Ureter (tissue), 1 donor: ENCODE data around the gene ALDH7A1. TPM values are rescaled to one million over a fixed set of nuclear protein-coding genes. Genes with fewer than 3 reads are reported as not detected.
"Not testable (repeated sequence)": the region's sequence is repeated elsewhere in the genome, so short reads cannot be mapped to it uniquely, and the experiment has no call there.

Source experiments
- DNase-seq: peaks from one replicate; pipeline ENCODE4 v3.0.0-alpha.2; 2020; ENCODE audit warnings: low spot score
- total RNA-seq: library from RNA; stranded (reverse); gene quantifications from one replicate; pipeline ENCODE4 v1.2.4, GENCODE V29; 2023
- donor health status: DM: yes; HTN: yes; CAD: no.

The ALDH7A1 gene
- total RNA-seq: 78.5 TPM

DNA sequence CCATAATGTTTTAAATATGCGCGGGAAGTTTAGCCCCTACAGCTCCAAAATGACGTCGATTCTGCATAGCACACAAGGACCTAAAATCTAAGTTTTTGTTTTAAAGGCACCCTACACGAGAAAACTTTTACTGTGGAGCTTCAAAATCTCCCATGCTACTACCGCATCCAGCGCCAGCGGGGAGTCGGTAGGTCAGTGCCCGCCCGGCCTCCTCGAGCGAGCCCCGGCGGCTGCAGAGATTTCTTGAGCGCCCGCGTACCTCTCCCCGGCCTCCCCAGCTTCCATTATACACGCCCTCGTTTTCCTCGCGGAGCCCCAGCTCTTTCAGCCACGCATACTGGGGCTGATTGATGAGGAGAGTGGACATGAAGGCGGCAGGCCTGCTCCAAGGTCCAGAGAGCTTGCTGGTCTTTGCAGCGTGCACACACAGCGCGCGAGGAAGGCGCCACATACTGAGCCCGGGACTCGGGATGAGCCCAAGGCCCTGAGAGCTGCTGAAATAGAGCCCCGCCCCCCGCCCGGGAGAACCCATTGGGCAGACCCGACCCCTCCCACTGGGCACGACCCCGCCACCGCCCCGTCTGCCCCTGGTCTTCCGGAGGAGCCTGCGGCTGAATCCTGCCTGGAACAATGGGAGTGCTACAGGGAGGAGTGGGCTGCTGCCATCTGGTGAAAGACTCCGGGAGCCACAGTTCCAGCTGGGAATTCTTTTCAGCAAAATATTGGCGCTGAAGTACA lies at the start of gene ALDH7A1:
Gene ALDH7A1, minus strand, starts transcription at position 472 of the 738 bp plus-strand sequence. Its CDS starts 21 bp downstream, at position 451.
- peak; percentile 89 for DNase-seq

DNA sequence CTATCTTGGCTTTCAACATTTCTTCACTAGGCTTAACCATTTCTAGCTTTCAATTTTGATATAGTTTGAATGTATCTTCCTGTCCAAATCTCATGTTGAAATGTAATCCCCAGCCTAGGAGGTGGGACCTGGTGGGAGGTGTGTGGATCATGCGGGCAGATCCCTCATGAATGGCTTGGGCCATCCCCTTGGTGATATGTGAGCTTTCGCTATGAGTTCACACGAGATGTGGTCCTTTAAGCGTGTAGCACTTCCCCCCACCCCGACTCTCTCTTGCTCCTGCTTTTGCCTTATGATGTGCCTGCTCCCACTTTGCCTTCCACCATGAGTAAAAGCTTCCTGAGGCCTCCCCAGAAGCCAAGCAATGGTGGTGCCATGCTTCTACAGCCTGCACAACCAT lies 46.4 kb upstream of the ALDH7A1 start:
- no peak for DNase-seq

- DNase-seq: no peak
Observed at GRCh38 chr5:126640866-126641265, 45.8 kb upstream of the ALDH7A1 start.

DNA sequence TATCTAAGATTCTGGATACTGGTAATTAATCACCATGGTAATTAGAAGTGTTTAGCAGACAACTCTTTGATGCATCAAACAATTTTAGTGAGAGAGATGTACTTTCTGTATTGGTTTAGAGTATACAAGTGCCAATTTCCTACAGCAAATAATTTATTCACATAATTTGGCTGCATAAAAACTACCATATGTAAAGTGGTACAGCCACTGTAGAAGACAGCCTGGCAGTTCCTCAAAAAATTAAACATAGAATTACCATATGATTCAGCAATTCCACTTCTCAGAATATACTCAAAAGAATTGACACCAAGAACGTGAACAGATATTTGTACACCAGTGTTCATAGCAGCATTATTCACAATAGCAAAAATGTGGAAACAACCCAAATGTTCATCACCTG lies 41.9 kb upstream of the ALDH7A1 start:
- no peak for DNase-seq

DNA sequence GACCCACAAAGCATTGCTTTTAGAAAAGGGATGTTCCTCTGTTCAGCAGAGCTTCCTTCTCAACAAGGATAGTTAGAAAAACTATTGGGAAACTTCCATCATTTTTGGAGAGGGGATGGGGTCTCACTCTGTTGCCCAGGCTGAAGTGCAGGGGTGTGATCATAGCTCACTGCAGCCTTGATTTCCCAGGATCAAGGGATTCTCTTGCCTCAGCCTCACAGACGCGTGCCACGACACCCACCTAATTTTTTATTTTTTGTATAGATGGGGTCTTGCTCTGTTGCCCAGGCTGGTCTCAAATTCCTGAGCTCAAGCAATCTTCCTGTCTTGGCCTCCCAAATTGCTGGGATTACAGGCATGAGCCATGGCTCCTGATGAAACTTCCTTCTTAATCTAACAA lies 40.6 kb upstream of the ALDH7A1 start:
- DNase-seq: no peak

DNA sequence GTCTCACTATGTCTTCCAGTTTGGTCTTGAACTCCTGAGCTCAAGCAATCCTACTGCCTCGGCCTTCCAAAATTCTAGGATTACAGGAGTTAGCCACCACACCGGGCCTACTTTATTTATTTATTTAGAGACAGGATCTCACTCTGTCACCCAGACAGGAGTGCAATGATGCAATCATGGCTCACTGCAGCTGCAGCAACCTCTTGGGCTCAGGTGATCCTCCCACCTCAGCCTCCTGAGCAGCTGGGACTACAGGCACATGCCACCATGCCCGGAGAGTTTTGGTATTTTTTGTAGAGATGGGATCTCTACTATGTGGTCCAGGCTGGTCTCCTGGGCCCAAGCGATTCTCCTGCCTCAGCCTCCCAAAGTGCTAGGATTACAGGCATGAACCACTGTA lies 38.5 kb upstream of the ALDH7A1 start:
- DNase-seq: no peak

GRCh38 chr5:126631920-126632319 lies 36.9 kb upstream of the ALDH7A1 start:
- DNase-seq: no peak

GRCh38 chr5:126628102-126628501 lies 33.1 kb upstream of the ALDH7A1 start:
- no peak for DNase-seq

GRCh38 chr5:126624534-126624933 lies 29.5 kb upstream of the ALDH7A1 start:
- no peak for DNase-seq

DNA sequence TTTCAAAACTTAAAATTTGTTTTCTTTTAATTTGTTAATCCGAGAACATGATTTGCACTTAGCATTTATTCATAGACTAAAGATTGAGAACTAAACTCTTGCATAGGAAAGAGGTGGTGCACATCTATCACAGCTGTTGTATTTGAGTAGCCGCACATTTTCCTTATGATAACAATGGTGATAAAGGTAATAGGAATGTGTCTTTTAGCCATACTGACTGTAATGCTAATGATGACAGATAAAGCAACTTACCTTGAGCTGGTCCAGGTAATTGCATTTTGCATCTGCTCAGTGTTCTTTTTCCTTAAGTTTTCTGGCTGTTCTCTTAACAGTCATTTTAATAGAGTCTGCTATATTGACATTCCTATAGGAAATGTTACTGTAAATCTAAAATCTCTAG lies 24.8 kb upstream of the ALDH7A1 start:
- no peak for DNase-seq

DNA sequence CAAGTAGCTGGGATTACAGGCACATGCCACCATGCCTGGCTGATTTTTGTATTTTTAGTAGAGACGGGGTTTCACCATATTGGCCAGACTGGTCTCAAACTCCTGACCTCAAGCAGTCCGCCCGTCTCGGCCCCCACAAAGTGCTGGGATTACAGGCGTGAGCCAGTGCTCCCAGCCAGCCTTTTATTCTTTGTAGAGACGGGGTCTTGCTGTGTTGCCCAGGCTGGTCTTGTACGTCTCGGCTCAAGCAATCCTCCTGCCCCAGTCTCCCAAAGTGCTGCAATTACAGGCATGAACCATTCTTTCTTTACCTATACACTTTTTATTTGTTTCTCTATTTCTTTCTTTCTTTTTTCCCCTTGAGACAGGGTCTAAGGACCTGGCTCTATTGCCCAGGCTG lies 22.6 kb upstream of the ALDH7A1 start:
- DNase-seq: not testable (repeated sequence)

- no peak for DNase-seq
Observed at GRCh38 chr5:126615286-126615685, 20.3 kb upstream of the ALDH7A1 start.

GRCh38 chr5:126613941-126614592 lies 19.0 kb upstream of the ALDH7A1 start:
- no peak for DNase-seq

GRCh38 chr5:126610616-126611015 lies 15.6 kb upstream of the ALDH7A1 start:
- no peak for DNase-seq

DNA sequence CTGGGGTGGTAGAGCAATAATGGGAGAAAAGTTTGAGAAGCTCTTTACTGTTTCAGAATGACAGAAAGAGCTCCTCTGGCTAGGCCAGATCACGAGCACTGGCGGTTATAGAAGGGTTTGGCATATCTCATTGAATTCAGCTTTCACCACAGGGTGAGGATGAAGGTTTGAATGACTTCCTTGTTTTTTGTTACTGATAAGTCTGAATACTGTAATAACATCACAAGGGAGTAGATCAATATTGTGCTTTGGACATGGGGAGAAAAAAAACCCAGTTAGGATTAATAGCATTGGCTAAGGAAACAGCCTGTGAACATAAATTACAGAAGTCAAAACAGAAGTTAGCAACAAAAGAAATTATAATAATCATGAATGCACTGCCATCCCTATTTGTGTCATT lies 15.1 kb upstream of the ALDH7A1 start:
- DNase-seq: no peak

- no peak for DNase-seq
Observed at GRCh38 chr5:126605525-126605924, 10.5 kb upstream of the ALDH7A1 start.

DNA sequence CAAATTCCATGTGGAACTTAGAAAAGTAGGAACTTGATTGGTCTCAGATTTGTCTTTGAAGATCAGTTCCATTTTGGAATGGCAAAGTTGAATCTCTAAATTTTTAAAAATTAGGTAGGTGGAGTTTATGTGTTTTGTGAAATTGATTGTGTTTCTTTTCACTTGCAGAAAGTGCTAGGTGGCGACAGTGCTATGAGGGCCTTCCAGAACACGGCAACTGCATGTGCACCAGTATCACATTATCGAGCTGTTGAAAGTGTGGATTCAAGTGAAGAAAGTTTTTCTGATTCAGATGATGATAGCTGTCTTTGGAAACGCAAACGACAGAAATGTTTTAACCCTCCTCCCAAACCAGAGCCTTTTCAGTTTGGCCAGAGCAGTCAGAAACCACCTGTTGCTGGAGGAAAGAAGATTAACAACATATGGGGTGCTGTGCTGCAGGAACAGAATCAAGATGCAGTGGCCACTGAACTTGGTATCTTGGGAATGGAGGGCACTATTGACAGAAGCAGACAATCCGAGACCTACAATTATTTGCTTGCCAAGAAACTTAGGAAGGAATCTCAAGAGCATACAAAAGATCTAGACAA lies 8.5 kb upstream of the ALDH7A1 start:
- no peak for DNase-seq

DNA sequence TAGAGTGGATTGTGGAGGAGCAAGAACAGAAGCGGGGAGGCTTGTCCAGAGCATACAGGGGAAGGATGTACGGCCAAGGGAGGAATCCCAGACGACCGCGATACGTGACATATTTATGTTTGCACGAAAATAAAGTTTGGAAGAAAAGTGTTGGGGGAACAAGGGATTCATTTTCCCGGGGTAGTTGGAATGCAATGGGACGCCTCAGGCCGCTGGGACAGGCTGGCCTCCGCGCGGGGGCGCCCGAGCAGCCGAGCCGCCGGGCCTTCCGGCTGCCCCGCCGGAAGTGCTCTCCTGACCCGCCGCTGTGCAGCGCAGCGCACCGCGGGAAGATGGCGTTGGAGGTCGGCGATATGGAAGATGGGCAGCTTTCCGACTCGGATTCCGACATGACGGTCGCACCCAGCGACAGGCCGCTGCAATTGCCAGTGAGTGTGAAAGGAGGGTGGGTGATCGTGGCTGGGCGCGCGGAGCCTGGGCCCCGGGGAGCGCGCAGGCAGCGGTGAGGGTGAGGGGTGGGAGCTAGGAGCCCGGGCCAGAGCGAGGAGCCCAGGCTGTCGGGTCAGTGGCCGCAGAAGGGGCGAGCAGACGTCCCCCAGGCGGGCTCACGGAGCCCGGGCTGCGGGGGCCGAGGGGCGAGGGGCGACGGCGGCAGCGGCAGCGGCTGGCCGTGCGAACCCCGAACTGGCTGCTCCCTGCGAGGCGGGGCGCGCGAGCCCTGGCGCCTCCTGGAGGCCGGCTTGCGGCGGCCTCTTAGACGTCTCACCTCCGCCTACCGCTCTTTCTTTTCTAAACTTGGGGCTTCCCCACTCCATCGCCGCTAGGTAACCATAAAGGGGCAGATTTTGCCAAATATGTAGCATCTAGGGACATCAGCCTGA lies 5.9 kb upstream of the ALDH7A1 start, which contains the start of gene PHAX:
Gene PHAX, plus strand, starts transcription at position 317 of the 881 bp plus-strand sequence. Its CDS starts 16 bp downstream, at position 333.
- peak; percentile 79 for DNase-seq

DNA sequence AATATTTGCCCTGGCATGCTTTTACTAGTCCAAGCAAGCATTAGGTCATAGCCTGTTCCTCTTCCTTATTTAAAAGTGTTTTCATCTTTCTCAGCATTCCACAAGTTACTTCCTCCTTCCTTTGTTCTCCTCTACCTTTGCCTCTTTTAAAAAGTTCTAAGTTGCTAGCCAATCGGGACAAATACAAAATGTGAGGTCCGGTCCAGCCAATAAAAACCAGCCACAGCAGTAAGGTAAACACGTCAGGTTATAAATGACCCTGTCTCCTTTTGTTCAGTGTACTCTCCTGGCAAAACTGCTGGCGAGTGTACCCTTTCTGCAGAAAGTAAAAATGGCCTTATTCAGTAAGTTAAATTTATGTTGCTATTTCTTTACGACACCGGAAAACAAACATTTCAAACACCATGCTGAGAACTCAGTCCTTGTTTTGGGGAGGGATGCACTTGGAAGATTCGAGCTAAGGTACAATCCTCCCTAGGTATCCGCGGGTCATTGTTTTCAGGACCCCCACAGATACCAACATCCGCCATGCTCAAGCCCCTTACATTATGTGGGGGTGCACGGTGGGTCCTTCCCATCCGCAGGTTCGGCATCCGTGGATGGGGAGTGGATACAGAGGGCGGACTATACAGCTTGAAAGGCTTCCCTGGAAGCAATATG lies 5.1 kb upstream of the ALDH7A1 start:
- DNase-seq: not testable (repeated sequence)

DNA sequence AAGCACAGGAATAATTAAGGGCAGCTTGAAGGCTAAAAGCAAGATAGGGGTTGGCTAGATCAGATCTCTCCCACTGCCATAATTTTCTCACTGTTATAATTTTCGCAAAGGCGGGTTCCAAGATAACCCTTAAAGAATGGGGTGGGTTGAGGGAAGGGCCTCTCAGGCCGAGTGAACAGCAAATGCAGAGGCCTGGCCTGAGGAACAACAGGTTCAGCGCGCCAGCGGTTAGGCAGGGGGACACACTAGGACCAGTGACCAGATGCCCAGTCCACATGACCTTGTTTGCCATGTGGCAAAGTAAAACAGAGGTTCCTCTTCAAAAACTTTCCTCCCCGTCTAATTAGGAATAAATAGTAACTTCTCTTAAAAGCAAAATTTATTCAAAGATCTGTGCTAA lies 4.5 kb upstream of the ALDH7A1 start:
- DNase-seq: no peak

GRCh38 chr5:126597156-126597555 lies 2.1 kb upstream of the ALDH7A1 start:
- DNase-seq: no peak
